ENCODE data around the gene VILL.
"Not testable (repeated sequence)": the region's sequence is repeated elsewhere in the genome, so short reads cannot be mapped to it uniquely, and the experiment has no call there.

Gene VILL

DNA sequence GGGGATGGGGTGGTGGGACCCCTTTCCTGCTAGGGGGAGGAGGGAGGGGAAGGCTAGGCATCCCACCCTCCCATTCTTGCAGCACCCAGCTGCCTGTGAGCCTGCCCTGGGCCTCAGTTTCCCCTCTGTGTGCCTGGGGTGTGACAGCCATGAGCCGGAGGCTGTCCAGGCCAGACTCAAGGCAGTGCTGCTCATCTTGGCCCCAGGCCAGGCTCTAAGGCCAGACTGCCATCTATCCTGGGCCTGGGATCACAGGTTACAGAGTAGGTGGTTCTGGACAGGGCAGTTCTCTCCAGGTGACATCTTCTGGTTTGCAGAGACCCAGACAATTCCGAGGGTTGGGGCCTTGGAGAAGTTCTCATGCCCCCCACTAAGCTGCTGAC is 3.3 kb upstream of the VILL start:
- no peak for DNase-seq

DNA sequence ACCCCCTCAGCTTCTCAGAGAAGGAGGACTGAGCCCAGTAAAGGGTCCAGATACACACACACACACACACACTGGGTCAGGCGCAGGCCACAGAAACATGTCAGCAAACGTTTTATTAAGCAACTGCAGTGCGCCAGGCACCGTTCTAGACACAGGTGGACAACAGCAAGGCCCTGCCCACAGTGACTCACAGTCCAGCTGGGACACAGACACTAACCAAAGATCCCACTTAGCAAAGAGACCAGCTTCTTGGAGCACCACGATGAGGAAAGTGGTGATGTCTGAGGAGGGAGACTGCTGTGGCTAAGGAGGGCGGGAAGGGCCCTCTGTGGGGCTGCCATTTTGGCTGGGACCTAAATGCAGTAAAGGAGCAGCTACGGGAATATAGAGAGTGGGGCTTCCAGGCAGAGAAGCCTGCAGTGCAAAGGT is 2.8 kb upstream of the VILL start:
- DNase-seq, result no peak

DNA sequence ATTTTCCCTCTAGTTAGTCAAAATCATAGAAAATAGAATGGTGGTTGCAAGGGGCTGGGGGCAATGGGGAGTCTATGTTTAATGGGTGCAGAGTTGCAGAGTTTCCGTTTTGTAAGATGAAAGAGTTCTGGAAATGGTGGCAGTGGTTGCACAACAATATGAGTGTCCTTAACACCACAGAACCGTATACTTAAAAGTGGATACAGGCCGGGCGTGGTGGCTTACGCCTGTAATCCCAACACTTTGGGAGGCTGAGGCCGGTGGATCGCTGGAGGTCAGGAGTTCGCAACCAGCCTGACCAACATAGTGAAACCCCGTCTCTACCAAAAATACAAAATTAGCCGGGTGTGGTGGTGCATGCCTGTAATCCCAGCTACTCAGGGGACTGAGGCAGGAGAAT is 2.2 kb upstream of the VILL start:
- not testable (repeated sequence) for DNase-seq

DNA sequence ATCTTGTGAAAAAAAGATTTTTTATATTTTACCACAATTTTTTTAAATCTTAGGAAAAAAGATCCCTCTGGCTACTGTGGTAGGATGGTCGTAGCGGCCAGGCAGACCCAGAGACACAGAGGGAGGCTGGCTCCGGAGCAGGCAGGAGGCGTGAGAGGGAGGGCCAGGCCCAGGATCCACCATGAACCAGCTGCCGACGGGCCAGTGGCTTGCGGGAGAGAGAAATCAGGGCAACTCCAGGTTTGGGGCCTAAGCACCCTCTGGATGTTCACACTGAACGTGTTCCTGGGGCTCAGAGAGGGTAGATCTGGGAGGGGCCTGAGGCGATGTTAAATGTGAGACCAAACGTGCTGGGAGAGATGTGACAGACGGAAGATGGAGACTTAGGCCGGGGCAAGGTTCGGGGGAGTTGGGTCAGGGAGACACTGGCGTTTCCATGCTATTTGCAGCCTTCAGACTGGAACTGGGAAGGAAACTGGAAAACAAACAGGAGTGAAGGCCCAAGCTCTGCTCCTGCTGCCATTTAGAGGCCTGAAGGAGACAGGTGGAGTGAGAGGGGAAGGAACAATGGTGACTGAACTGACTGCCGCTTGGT is 1.6 kb upstream of the VILL start:
- DNase-seq, result no peak

DNA sequence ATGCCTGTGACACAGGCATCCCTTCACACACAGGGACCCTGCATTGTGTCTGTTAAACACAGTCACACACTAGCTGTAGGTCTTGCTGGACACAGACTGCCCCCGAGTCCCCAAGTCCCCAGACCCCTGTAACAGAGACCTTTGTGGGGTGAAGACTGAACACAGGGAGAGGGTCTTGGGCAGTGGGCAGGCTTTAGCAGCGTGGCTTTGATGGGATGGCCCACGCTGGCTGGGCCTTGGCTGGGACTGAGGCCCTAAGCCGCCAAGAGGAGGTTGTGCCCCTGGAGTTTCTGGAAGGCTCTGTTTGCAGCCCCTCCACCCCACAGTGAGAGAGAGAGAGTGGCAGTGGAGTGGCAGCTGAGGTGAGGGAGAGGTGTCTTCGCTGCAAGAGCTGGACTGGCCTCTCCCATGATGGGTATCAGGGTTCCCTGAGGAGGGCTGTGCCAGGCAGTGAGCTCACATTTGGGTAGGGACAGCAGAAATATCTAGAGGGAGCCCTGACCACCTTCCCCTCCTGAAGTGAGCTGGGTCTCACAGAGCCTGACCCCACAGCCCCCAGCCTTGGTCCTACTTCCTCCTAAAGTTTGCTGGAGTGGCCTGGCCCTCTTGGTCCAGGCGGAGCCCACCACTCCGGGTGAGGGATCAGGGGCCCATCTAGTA is 635 bp upstream of the VILL start:
- DNase-seq, result no peak

DNA sequence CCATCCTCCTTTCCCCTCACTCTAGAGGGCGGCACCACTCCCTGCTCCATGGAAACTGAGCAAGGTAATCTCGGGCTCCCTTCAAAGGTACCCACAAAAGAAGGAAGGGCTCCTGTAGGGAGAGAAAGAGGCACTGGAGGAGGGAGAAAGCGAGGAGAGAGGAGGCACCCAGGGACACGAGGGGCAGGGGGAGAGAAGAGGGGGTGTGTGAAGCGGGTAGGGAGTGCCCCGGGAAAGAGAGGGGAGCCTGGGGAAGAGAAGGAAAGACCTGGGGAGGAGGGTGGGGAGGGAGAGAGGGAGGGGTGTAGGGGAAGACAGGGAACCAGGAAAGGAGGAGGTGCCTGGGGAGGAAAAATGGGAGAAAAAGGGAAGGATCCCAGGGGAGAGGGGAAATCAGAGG is 523 bp downstream of the VILL start:
- DNase-seq, result no peak

DNA sequence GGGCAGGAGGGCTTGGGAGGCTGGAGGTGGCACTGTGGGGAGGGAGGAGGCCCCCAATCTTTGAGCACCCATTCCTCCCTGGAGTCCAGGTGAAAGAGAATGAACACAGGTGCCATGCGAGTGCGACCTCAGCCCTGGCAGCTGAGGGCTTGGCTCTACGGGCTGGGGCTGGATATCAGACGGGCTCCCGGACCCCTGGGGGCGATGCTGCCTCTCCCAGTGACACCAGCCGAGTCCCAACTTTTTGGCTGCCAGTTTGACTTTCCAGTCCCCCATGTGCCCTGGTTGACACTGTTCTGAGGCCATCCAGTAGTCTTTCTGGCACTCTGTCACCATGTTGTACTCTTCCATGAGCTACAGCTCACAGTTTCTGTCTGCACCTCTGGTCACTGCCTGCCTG is 1.2 kb downstream of the VILL start:
- DNase-seq, result no peak

DNA sequence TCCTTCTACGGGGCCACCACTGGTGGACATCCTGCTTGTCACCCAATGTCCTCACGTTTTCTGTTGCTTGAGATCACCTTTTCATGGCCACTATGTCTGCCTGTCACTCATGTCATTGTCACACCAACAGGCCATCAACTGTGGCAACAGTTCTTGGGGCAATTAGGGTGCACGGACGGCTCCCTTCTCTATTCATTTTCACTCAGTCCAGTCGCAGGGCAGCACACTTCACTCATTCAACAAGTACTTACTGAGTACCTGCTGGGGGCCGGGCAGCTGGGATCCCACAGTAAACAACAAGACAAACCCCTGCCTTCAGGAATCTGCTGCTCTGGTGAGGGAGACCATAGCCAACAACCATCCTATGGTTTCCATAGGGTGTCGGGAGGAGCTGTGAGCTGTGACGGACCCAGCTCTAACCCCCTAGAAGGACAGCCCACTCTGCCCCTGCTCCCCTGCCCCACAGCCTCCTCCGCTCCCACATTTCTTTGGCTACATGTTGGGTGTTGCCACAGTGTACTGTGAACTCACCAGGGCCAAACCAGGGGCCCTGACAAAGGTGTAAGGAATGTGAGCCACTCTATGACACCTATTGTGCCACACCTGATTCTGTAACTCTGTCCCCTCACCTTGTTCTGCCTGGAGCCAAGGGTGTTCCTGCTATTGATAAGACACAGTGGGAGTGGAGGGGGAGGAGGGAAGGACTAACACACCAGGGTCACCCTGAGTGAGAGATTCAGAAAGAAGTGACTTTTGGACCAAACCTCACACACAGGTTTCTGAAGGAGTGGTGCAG is 1.9 kb downstream of the VILL start:
- no peak for DNase-seq

DNA sequence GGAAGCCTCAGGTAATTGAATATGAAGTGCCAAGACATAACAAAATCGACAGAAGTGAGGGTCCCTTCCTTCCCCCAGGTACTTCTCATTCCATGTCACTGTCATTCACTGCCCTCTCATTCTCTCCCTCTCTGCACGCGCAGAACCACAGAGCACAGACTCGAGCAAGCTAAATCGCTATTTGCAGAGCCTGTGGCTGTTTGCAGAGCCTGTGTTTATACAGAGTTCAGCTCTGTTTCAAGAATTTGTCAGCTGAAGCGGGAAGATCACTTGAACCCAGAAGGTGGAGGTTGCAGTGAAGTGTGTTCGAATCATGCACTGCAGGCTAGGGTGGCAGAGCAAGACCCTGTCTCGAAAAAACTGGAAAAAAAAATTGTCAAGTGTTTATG is 2.5 kb downstream of the VILL start:
- no peak for DNase-seq

DNA sequence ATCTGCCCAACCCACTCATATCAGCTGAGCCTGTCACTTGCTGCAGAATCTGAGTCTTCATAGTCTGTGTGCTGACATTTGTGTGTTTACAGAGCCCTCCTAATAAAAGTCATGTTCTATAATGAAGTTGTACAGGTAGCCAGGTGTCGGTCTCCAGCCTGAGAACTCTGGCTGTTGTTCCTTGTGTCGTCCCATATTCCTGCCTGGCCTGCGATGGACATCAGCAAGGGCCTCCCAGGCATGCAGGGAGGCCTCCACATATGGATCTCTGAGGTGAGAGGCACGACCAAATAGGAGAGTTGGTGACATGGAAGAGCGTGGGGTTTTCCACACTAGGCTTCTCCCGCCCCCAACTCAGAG is 2.9 kb downstream of the VILL start:
- DNase-seq, result no peak

DNA sequence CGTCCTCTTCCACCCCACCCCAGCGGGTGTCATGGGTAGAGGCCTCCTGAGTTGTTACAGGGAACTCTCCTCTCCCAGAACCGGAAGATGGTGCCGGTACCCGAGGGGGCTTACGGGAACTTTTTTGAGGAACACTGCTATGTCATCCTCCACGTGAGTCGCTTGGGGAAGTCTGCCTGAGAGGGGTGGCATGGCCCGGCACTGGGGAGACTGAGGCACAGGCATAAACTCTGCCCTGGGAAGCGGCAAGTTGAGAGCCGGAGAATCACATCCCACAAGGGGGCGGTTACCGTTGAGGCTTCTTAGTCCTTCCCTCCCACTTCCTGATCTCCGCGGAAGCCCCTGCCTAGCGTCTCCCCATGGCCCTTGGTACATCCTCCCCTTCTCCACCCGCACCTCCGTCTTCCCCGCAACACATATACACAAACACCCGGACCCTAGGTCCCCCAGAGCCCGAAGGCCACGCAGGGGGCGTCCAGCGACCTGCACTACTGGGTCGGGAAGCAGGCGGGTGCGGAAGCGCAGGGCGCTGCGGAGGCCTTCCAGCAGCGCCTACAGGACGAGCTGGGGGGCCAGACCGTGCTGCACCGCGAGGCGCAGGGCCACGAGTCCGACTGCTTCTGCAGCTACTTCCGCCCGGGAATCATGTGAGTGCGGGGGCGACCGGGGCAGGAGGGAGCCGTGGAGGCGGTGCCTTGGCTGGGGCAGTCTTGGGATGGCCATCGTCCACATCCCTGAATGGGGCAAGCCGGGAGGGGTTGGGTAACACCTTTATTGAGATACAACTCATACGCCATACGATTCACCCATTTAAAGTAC is 3.4 kb downstream of the VILL start:
- DNase-seq, result peak; percentile 89

DNA sequence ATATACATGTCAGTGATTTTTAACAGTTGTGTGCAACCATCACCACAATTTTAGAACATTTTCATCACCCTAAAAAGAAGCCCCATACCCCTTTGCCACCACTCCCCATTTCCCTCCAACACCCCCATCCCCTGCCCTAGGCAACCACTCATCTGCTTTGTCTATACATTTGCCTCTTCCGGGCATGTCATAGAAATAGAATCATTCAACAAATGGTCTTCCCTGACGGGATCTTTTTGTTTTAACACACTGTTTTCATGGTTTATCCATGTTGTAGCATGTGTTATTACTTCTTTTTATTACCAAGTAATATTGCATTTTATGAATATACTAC is 4.0 kb downstream of the VILL start:
- peak; percentile 39 for DNase-seq

DNA sequence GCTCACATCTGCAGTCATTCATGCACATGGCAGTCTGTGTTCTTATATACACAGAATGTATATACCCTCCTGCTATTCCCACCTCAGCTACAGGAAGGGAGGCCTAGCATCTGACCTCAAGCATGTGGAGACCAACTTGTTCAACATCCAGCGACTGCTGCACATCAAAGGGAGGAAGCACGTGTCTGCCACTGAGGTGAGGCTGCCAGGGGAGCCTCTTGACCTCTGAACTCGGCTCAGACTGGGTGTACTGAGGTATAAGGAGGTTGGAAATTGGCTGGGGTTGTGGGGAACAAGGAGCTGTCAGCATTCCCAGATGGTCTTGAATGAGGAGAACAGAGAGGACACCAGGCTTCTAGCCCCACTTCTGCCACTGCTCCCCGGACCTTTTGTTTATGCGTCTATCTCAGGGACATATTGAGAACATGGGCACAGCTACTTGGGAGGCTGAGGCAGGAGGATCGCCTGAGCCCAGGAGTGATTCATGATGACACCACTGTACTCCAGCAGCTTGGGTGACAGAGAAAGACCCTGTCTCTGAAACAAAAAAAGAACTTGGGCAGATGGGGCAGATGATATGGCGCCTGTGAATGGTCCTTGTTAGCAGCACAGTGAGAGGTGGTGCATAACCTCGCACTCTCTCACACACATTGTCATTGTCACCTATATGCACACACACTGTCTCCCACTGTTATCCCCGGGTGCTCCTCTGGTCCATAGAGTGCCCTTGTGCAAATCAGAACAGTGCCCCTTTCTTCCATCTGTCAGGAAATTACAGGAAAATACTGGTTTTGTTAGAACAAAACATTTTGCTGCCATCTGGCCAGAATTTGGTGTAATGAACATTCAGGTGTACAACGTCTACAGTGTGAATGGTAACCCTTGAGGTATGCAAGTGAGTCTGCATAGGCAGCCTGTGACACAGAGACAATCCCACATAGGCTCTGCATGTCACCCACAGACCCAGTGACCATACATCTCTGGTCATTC is 5.4 kb downstream of the VILL start:
- DNase-seq, result no peak

DNA sequence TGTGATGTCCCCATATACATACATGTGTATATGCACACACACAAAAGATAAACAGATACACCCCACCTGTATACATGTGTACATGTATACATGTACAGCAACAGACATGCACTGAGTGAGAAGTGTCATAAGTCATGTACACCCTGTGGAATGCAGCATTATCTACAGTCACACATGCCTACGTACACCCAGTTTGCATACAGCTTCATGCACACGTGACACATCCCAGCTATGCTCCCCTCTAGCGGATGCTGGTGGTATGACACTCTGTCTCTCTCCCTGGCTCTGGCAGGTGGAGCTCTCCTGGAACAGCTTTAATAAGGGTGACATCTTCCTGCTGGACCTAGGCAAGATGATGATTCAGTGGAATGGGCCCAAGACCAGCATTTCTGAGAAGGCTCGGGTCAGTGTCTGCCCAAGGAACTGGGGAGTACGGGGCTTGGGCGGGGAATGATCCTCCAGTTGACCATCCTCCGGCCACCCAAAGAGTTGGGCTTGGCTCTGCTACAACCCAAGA is 6.3 kb downstream of the VILL start:
- DNase-seq, result peak; percentile 93

DNA sequence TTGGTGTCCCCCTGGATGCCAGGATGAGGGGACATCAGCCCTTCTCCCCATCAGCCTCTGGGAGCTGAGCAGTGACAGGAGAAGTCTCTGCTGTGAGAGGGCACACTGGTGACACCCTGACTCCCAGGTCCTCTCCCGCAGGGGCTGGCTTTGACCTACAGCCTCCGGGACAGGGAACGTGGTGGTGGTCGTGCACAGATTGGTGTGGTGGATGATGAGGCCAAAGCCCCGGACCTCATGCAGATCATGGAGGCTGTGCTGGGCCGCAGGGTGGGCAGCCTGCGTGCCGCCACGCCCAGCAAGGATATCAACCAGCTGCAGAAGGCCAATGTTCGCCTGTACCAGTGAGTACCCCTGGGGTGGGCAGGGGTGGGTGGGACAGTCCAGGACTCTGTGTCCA is 6.8 kb downstream of the VILL start:
- DNase-seq, result no peak

DNA sequence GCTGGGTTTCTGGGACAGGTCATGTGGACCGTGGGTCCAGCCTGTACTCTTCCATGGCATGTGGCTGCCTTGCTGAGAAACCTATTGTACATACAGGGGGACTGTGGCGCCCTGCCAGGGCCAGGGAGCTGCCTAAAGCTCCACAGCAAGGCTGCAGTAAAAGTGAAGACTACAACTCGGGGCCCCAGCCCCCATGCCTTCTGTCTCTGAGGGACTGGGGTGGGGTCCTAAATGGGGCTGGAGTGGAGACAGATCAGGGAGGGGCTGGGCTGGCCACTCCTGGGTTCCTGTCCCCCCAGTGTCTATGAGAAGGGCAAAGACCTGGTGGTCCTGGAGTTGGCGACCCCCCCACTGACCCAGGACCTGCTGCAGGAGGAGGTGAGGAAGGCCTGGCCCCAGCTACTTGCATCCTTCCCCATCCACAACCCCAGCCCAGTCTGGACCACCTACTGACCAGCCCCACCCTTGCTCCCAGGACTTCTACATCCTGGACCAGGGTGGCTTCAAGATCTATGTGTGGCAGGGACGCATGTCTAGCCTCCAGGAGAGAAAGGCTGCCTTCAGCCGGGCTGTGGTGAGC is 7.3 kb downstream of the VILL start:
- DNase-seq, result no peak

DNA sequence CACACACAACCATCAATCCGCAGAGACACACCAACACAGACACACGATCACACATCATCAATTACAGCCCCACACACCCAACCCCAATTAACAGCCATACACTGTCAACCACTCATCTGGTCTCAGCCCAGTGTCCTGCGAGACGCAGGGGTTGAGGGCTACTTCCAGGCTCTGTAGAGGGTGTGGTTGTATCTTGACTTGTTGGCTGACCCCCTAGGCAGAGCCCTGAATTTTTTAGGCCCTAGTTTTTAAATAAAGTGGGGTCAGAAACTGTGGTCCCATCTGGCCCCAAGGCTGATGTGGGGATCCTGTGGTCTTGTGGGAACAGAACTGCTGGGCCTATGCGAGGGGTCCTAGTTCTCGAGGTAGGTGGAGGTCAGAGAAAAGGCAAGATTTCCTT is 9.2 kb downstream of the VILL start:
- no peak for DNase-seq

DNA sequence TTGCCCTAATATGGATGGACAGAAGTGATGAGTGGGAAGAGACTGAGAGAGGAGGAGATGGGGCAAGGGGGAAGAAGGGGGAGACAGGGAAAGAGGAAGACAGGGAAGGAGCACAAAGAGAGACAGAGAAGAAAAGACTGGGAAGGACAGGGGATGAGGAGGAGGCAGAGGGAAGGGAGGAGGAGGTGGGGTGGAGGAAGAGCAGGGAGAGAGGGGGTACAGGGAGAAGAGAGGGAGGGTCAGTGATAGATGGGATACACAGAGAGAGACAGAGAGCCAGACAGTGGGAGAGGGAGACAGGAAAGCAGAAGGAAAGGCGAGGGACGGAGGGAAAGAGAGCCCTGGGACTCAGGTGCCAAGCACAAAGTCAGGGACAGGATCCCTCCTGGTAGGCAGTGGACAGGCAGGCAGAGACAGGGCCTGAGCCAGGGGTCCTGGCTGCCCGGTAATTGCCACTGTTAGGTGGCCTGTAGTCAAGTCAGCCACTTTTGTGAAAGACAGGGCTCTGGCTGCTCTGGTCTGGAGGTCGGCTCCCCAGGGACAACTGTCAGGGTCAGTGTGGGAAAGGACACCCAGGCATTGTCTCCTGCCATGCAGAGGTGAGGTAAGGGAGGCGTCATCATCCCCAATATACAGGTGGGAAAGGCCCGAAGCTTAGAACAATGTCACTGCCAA is 9.8 kb downstream of the VILL start:
- DNase-seq, result no peak

DNA sequence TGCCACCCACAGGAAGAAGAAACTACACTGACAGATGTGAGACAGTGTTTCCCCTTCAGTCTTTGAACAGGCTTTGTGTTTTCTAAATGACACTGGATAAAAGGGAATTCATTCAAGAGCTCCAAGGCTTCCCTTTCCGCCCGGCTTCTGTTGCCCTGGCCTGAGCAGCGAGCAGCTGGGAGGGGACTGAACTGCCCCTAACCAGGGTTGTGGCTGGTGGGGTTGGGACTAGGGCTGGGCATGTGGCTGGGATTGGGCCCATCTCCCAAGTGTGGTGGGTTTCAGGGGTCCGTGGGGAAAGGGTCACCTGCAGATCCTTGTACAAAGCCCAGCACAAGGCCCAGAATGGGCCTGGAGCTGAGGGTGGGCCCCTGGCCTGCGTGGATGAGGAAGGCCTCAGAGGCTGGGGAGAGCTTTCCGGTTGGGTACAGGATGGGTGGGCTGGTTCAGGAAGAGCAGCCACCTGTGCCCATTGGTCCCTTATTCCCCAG is 10.4 kb downstream of the VILL start:
- no peak for DNase-seq

DNA sequence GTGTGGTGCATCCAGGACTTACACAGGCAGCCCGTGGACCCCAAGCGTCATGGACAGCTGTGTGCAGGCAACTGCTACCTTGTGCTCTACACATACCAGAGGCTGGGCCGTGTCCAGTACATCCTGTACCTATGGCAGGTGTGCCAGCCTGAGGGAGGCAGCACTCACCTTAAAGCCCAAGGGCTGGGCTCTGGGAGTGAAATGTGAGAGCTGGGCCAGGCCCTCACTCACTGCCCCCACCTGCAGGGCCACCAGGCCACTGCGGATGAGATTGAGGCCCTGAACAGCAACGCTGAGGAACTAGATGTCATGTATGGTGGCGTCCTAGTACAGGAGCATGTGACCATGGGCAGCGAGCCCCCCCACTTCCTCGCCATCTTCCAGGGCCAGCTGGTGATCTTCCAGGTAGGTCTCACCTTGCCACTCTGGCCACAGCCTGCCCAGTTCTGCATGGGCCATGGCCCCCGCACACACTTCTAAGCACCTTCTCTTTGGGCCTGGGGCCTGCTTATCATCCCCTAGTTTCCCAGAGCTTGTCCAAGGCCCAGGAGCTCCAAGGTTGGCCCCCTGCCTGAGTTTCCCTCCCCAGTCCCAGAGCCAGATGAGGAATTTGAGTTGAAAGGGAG is 11.0 kb downstream of the VILL start:
- DNase-seq, result peak; percentile 34
